Umbilical cord (tissue), 2 donors: ENCODE data around the gene PGBD1. TPM values are rescaled to one million over a fixed set of nuclear protein-coding genes. Genes with fewer than 3 reads are reported as not detected.

ENCODE experiments used
- DNase-seq: peaks from one replicate; pipeline ENCODE4 v3.0.0-alpha.2; 2015; ENCODE audit warnings: low spot score
- total RNA-seq: library from RNA; depleted of rRNA; stranded (reverse); fragments of >200 nt; gene quantifications from one replicate; pipeline ENCODE4 v1.2.3, GENCODE V29; 2014; ENCODE audit warnings: low replicate concordance; ENCODE audit not compliant: insufficient read depth

PGBD1 gene
- total RNA-seq, 1 donor from 2014 or later: 9.9 TPM

- DNase-seq: no peak
These were observed 53.7 kb downstream of the PGBD1 start for GRCh38 chr6:28335040-28335563.

- DNase-seq: peak; percentile 99
These were observed 54.4 kb downstream of the PGBD1 start, which contains the start of gene ZSCAN31 for GRCh38 chr6:28335564-28336283. Gene ZSCAN31 (minus strand): TSS chr6:28336148. CDS start chr6:28329683, 6,465 bp downstream.

GRCh38 chr6:28336284-28337120, 55.1 kb downstream of the PGBD1 start:
- DNase-seq: peak; percentile 69

GRCh38 chr6:28337121-28337520, 55.7 kb downstream of the PGBD1 start:
- DNase-seq: no peak

DNA sequence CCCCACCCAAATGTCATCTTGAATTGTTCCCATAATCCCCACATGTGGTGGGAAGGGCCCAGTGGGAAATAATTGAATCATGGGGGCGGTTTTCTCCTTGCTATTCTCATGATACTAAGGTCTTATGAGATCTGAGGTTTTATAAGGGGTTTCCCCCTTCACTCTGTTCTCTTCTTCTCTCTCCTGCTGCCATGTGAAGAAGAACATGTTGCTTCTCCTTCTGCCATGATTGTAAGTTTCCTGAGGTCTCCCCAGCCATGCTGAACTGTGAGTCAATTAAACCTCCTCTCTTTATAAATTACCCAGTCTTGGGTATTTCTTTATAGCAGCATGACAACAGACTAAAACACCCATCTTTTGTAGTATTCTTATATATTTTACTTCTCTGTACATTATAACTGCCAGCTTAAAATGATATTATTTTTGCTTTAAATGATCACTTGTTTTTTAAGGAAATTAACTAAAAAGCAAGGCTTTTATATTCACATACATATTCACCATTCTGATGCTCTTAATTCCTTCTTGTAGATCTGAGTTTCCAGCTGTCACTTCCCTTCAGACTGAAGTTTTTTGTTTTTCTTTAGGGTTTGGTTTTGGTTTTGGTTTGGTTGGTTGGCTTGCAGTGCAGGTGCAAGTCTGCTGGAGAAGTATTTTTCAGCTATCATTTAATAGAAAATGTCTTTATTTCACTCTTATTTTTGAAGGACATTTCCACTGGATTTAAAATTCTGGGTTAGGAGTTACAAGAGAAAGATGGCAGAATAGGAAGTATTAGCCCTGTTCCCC, 59.1 kb downstream of the PGBD1 start:
- no peak for DNase-seq

- DNase-seq: no peak
These were observed 62.7 kb downstream of the PGBD1 start for GRCh38 chr6:28343898-28344677.

- no peak for DNase-seq
These were observed 63.8 kb downstream of the PGBD1 start for GRCh38 chr6:28345201-28345600.

DNA sequence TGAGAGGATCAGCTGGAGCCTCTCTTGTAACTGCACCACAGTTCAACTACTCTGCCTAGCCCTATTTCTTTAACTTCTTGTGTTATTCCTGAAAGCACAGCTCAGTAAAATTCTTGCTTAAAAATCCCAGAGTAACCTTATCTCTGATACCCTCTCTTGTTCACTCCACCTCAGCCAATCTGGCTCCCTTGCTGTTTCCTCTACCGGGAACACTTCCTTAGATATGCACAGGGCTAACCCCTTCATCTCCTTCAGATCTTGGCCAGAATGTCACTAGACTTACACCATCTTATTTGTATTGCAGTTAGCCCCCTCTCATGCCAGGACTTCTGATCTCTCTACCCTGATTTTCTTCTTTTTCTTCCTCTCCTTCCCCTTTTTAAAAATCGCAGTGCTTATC, 65.7 kb downstream of the PGBD1 start:
- DNase-seq: no peak

- no peak for DNase-seq
These were observed 68.0 kb downstream of the PGBD1 start for GRCh38 chr6:28349344-28349891.

DNA sequence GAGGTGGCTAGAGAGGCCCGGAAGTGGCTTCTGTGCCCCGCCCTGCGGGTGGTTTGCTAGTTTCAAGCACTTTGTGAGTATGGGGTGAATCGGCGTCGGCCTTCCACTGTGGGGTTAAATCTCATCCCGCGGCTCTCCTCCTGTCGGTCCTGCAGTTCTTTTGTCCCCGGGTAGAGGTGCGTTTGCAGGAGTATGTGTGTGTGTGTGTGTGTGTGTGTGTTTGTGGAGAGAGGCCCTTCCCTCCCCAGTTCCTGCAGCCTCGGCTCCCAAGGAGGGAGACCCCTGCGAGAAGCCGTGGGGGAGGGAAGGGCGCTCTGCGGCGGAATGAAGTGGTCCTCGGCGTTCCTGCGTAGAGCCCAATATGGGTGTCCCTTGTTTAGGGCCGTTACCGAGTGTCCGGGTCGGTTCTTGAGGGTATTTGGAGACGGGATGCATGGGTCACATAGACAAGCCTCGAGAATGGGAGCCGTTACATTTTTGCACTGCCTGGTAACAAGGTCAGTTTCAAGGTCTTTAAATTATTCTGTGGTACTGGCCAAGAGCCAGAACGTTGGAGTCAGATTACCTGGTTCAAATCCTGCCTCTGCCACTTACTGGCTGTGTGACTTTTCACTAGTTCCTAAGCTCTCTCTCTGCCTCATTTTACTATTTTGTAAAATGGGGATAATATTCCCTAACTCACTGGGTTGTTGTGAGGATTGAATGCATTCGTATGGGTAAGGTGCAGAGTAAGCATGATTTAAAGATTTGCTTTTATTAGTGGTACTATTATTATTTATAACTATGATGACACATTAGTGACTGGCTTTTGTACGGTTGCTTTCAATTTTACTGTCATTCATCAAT, 68.7 kb downstream of the PGBD1 start, which contains the start of gene ZKSCAN3:
TSS of gene ZKSCAN3 (plus strand) at position 56 of the 846 bp plus-strand sequence. CDS start 9,640 bp downstream, outside the sequence.
- DNase-seq: peak; percentile 90

- DNase-seq: no peak
These were observed 69.7 kb downstream of the PGBD1 start for GRCh38 chr6:28351087-28351486.

GRCh38 chr6:28351493-28351925, 70.1 kb downstream of the PGBD1 start:
- no peak for DNase-seq

Other genes with a start within 250 kb of the PGBD1 start
- 0.96 TPM for gene ZNF165, start 201.0 kb upstream of the PGBD1 start, total RNA-seq
- 2.4 TPM for gene ZSCAN16, start 157.0 kb upstream of the PGBD1 start, total RNA-seq
- gene ZKSCAN8, start 139.7 kb upstream of the PGBD1 start, total RNA-seq: 19.5 TPM
- gene ZSCAN9, start 56.3 kb upstream of the PGBD1 start, total RNA-seq: 23.4 TPM
- 19.0 TPM for gene ZKSCAN4, start 29.3 kb upstream of the PGBD1 start, total RNA-seq
- gene NKAPL, start 22.3 kb upstream of the PGBD1 start, total RNA-seq: 1.9 TPM
- gene ZSCAN26, start 14.4 kb upstream of the PGBD1 start, total RNA-seq: 17.3 TPM
- gene ZSCAN31, start 54.6 kb downstream of the PGBD1 start, total RNA-seq: 10.6 TPM
- gene ZKSCAN3, start 68.4 kb downstream of the PGBD1 start, total RNA-seq: 5.5 TPM
- 8.7 TPM for gene ZSCAN12, start 118.2 kb downstream of the PGBD1 start, total RNA-seq
- 6.5 TPM for gene ZSCAN23, start 161.9 kb downstream of the PGBD1 start, total RNA-seq
- 1.4 TPM for gene GPX6, start 234.2 kb downstream of the PGBD1 start, total RNA-seq
- 4.6 TPM for gene GPX5, start 244.3 kb downstream of the PGBD1 start, total RNA-seq